CD4-positive, alpha-beta T cell treated with Interleukin-1 beta for 1 hour (primary cell): ENCODE data around the gene MASP2.

Source experiments
- DNase-seq, 2 donors: peaks; one replicate each; pipeline ENCODE4 v3.0.0-alpha.2; 2020 to 2022

The MASP2 gene

GRCh38 chr1:10987840-10988417 lies 59.1 kb downstream of the MASP2 start:
- DNase-seq, result no peak

- no peak for DNase-seq
These were observed 60.5 kb downstream of the MASP2 start for GRCh38 chr1:10986525-10986890.

DNA sequence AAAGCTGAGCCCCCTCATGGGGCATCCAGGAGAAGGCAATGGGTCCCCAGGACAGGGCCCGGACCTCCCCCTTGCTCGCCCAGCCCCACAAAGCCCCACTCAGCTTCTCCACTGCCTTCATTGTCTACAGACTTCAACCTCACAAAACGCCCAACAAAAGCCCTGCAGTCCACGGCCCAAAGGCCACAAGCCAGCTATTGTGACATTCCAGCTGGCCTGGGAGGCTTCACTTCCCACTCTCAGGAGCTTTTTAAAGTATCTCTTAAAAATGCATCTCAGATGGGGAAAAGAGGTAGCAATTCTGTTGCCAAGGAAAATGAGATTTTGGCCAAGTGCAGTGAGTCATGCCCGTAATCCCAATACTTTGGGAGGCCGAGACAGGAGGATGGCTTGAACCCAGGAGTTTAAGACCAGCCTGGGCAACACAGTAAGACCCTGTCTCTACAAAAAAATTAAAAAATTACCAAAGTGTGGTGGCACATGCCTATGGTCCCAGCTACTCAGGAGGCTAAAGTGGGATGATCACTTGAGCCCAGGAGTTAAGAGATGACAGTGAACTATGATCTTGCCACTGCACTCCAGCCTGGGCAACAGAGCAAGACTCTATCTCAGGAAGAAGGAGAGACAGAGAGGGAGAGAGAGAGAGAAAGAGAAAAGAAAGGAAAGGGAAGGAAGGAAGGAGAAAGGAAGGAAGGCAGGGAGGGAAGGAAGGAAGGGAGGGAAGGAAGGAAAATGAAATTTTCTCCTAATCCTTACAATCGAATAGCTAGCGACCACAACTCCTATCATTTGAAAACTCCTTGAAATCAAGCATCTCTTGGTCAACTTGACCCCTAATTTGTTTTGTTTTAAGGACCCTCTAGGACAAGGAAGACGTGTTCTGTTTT lies 66.0 kb downstream of the MASP2 start:
- DNase-seq, result no peak

- DNase-seq, result no peak
These were observed 66.9 kb downstream of the MASP2 start for GRCh38 chr1:10980094-10980577.

DNA sequence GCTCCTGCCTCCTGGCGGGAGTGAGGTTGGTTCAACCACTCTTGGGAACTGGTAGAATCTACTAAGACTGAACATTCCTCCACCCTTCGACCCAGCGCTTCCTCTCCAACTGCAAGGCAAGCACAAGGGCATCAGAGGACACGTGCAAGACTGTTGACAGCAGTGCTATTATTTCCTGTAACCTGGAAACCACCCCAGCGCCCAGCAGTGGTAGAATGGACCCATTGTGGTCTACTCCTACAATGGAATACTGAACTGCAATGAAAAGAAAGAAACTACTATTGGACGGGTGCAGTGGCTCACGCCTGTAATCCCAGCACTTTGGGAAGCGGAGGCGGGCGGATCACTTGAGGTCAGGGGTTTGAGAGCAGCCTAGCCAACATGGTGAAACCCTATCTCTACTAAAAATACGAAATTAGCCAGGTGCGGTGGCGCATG lies 67.5 kb downstream of the MASP2 start:
- DNase-seq, result no peak

- DNase-seq, result no peak
These were observed 68.3 kb downstream of the MASP2 start for GRCh38 chr1:10978719-10979118.
